Thyroid gland (tissue), 4 donors: ENCODE data around the gene ZMIZ1. TPM values are rescaled to one million over a fixed set of nuclear protein-coding genes. Genes with fewer than 3 reads are reported as not detected.
A peak's percentile ranks its signal among the peaks of the same experiment; 100 is the strongest.

Experiments
- DNase-seq, 2 donors: peaks; one replicate each; pipeline ENCODE4 v3.0.0-alpha.2; 2019
- H3K27ac ChIP-seq, 3 donors: fragments of 200-600 bp; sonication (generic); 1 replicate in 2 of 3; 2 replicates in 1 of 3; pipeline ENCODE4 v1.5.1; 2016 to 2019; ENCODE audit warnings: mild to moderate bottlenecking in 1 of 3, moderate library complexity in 1 of 3
- H3K27me3 ChIP-seq: fragments of 200-600 bp; sonication (generic); one replicate; pipeline ENCODE4 v1.5.1; 2019
- H3K36me3 ChIP-seq, 2 donors: fragments of 200-600 bp; sonication (generic); one replicate each; pipeline ENCODE4 v1.5.1; 2016 to 2019
- H3K4me1 ChIP-seq, 2 donors: fragments of 200-600 bp; sonication (generic); one replicate each; pipeline ENCODE4 v1.5.1; 2017 to 2019
- H3K4me3 ChIP-seq, 3 donors: fragments of 200-600 bp; sonication (generic); replicated peaks in 1 of 3; 1 replicate in 2 of 3; 2 replicates in 1 of 3; pipeline ENCODE4 v1.5.1; 2016; ENCODE audit warnings: mild to moderate bottlenecking in 1 of 3
- H3K9me3 ChIP-seq: fragments of 200-600 bp; sonication (generic); one replicate; pipeline ENCODE4 v1.5.1; 2017
- CTCF ChIP-seq, 6 experiments: fragments of 200-600 bp in 3 of 6; fragments of 450-650 bp in 3 of 6; sonication (generic) in 3 of 6; IDR thresholded peaks; one replicate each; pipeline ENCODE4 v1.5.1; 2016 to 2019; ENCODE audit warnings: antibody characterized with exemption in 6 of 6, mild to moderate bottlenecking in 2 of 6, inconsistent platforms in 1 of 6, moderate library complexity in 1 of 6
- POLR2A ChIP-seq, 2 donors: fragments of 450-650 bp; IDR thresholded peaks; one replicate each; pipeline ENCODE4 v1.6.1; 2017; ENCODE audit warnings: antibody characterized with exemption in 2 of 2, mild to moderate bottlenecking in 2 of 2, moderate library complexity in 1 of 2
- WGBS, 2 donors: methylation state at CpG; one replicate each; pipeline ENCODE4 v1.1.5; 2017; 5-methylcytosine and 5-hydroxymethylcytosine counted together
- intact Hi-C: fragments of 100-400 bp; cut with DNase I; formaldehyde crosslinking; loops from one replicate; pipeline ENCODE4 v1.15.1; 2023
- total RNA-seq, 4 donors: library from RNA; depleted of rRNA; stranded (reverse); fragments of >200 nt; gene quantifications; one replicate each; pipeline ENCODE4 v1.2.3, GENCODE V29; 2016

The ZMIZ1 gene
- total RNA-seq, 4 donors from 2014 or later: 59.9 to 128 (median 94.4) TPM

GRCh38 chr10:79237454-79238157 lies 168.8 kb downstream of the ZMIZ1 start:
- intact Hi-C loops: no loop called here
- peak overlapping the region in 2 of 3 donors; percentile 45 to 49 for H3K27ac ChIP-seq
- no peak for DNase-seq
- 55 to 70% methylated on average over 11 to 12 of the region's 12 CpGs for WGBS, 2 donors
- H3K9me3 ChIP-seq: no peaks in the 10 kb centered on the region
- H3K4me3 ChIP-seq: no peak overlapping the region
- H3K36me3 ChIP-seq: peaks cover 0 to 3% of the 10 kb centered on the region in 2 donors
- TF ChIP-seq CTCF (IDR thresholded peaks at IDR 0.05) (no peak), POLR2A (IDR thresholded peaks at IDR 0.05) (no peak)
- peaks cover 31 to 46% of the 10 kb centered on the region in 2 donors for H3K4me1 ChIP-seq
- no peaks in the 10 kb centered on the region for H3K27me3 ChIP-seq

- H3K4me3 ChIP-seq: no peak overlapping the region
- no peaks in the 10 kb centered on the region for H3K36me3 ChIP-seq
- intact Hi-C loops: no loop called here
- no peaks in the 10 kb centered on the region for H3K9me3 ChIP-seq
- WGBS, 2 donors: 58 to 61% methylated on average over 6 of the region's 6 CpGs
- TF ChIP-seq POLR2A (IDR thresholded peaks at IDR 0.05): no peak
- no peak for TF ChIP-seq CTCF (IDR thresholded peaks at IDR 0.05)
- peak overlapping the region in 2 of 3 donors; percentile 45 to 49 for H3K27ac ChIP-seq
- no peak for DNase-seq
- peaks cover 32 to 49% of the 10 kb centered on the region in 2 donors for H3K4me1 ChIP-seq
- H3K27me3 ChIP-seq: no peaks in the 10 kb centered on the region
Measured at GRCh38 chr10:79238158-79238520, 169.4 kb downstream of the ZMIZ1 start.

DNA sequence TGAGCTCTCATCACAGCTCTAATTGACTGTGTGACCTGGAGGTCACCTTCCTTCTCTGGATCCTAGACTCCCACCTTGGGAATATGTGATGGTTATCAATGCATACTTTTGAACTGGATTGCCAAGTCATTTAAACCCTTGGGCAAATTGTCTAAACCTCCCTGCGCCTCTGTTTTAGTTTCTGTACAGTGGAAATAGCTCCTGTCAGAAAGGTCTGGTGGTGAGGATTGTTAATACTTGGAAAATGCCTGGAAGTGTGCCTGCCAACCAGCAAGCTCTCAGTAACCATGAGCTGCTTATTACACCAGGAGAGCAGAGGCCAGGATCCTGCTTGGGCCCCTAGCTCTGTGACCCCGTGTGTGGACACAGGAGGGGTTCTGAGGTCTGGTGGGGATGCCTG lies 169.8 kb downstream of the ZMIZ1 start:
- no peak for TF ChIP-seq CTCF (IDR thresholded peaks at IDR 0.05)
- no peak for TF ChIP-seq POLR2A (IDR thresholded peaks at IDR 0.05)
- H3K27ac ChIP-seq: peak overlapping the region in 1 of 3 donors; percentile 49
- no peaks in the 10 kb centered on the region for H3K27me3 ChIP-seq
- no peaks in the 10 kb centered on the region for H3K9me3 ChIP-seq
- H3K36me3 ChIP-seq: no peaks in the 10 kb centered on the region
- no peak overlapping the region for H3K4me3 ChIP-seq
- intact Hi-C loops: no loop called here
- WGBS, 2 donors: 82 to 89% methylated on average over 1 to 2 of the region's 2 CpGs
- DNase-seq: no peak
- peaks cover 32 to 51% of the 10 kb centered on the region in 2 donors for H3K4me1 ChIP-seq

- no peaks in the 10 kb centered on the region for H3K9me3 ChIP-seq
- 71 to 81% methylated on average over 7 to 10 of the region's 10 CpGs for WGBS, 2 donors
Measured at GRCh38 chr10:79239275-79239779, 170.6 kb downstream of the ZMIZ1 start.

More at GRCh38 chr10:79239275-79239779, 170.6 kb downstream of the ZMIZ1 start:
- Histone ChIP-seq H3K4me1 (peaks cover 32 to 58% of the 10 kb centered on the region in 2 donors), H3K27me3 (no peaks in the 10 kb centered on the region), H3K27ac (no peak overlapping the region), H3K36me3 (no peaks in the 10 kb centered on the region), H3K4me3 (no peak overlapping the region)
- TF ChIP-seq CTCF (IDR thresholded peaks at IDR 0.05): no peak
- no peak for TF ChIP-seq POLR2A (IDR thresholded peaks at IDR 0.05)
- DNase-seq: peak in 1 of 2 donors; percentile 27
- intact Hi-C loops: no loop called here
